Stomach (tissue), 4 donors: Measurements from ENCODE around the gene REPS1.

ENCODE experiments used
- CTCF ChIP-seq, 7 experiments: fragments of 450-650 bp in 4 of 7; fragments of 200-600 bp in 3 of 7; sonication (generic) in 3 of 7; IDR thresholded peaks; one replicate each; pipeline ENCODE4 v1.5.1; 2016 to 2019; ENCODE audit warnings: antibody characterized with exemption in 7 of 7, control low read depth in 2 of 7, mild to moderate bottlenecking in 1 of 7
- POLR2AphosphoS5 ChIP-seq, 3 donors: sonication (generic); formaldehyde crosslinking; IDR thresholded peaks; one replicate each; pipeline ENCODE4 v1.6.1; 2016; ENCODE audit warnings: antibody characterized with exemption in 3 of 3

- TF ChIP-seq CTCF (IDR thresholded peaks at IDR 0.05) (no peak), POLR2AphosphoS5 (IDR thresholded peaks at IDR 0.05) (no peak)
Measured at GRCh38 chr6:138873191-138873590, 114.9 kb downstream of the REPS1 start.
